Adipocyte (in vitro differentiated cells): Measurements from ENCODE around the gene TPRA1.

Source experiments
- DNase-seq: peaks from one replicate; pipeline ENCODE4 v3.0.0-alpha.2; 2015; ENCODE audit warnings: low read depth
- H3K27me3 ChIP-seq: replicated peaks from 2 replicates; pipeline ENCODE4 v1.7.0; 2013; ENCODE audit warnings: mild to moderate bottlenecking, low read length, moderate library complexity; ENCODE audit not compliant: control insufficient read depth, insufficient read depth
- H3K36me3 ChIP-seq: 2 replicates; pipeline ENCODE4 v1.7.0; 2013; ENCODE audit warnings: low read length, mild to moderate bottlenecking, moderate library complexity; ENCODE audit not compliant: control insufficient read depth, insufficient read depth, severe bottlenecking
- H3K4me1 ChIP-seq: 2 replicates; pipeline ENCODE4 v1.7.0; 2013; ENCODE audit warnings: mild to moderate bottlenecking, low read length, moderate library complexity; ENCODE audit not compliant: control insufficient read depth, insufficient read depth
- H3K4me3 ChIP-seq: 2 replicates; pipeline ENCODE4 v1.7.0; 2013; ENCODE audit warnings: mild to moderate bottlenecking, low read length, moderate library complexity
- H3K9ac ChIP-seq: 2 replicates; pipeline ENCODE4 v1.7.0; 2013; ENCODE audit warnings: mild to moderate bottlenecking, low read length, moderate library complexity
- H3K9me3 ChIP-seq: 2 replicates; pipeline ENCODE4 v1.7.0; 2013; ENCODE audit warnings: mild to moderate bottlenecking, low read length, moderate library complexity; ENCODE audit not compliant: control insufficient read depth

The TPRA1 gene

DNA sequence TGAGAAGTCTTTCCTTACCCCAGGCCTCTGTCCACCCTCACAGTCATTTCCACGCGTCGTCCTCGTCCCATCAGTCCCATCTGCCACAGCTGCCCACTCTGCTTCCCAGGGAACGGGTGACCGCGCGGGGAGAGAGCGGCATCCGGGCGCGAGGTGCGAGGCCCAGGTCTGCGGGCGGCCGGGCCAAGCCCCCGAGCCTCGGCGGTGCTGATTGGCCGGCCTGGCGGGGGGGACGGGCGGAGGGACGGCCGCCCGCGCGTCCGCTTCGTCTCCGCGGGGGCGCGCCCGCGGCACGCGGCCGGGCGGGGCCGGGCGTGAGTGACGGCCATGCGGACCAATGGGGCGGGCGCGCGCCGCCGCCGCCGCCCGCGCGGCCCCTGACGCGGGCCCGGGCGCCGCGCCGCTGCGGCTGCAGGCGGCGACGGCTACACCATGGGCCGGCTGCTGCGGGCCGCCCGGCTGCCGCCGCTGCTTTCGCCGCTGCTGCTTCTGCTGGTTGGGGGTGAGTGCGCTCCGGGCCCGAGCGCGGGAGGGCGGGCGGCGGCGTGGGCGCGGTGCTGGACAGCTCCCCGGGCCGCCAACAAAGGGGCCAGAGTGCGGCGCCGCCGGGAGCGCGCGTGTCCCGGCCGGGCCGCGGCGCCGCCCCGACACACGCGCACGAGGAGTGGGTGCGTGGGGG is 38.4 kb upstream of the TPRA1 start, which contains the start of gene PODXL2:
PODXL2 (plus strand) TSS at position 398 of the 679 bp plus-strand sequence; CDS start at position 433, 35 bp downstream.
- Histone ChIP-seq H3K4me3 (peak within 1 kb of the TSS; percentile 76), H3K27me3 (peaks cover 24% of the 10 kb centered on the region)
- DNase-seq: peak; percentile 81

DNA sequence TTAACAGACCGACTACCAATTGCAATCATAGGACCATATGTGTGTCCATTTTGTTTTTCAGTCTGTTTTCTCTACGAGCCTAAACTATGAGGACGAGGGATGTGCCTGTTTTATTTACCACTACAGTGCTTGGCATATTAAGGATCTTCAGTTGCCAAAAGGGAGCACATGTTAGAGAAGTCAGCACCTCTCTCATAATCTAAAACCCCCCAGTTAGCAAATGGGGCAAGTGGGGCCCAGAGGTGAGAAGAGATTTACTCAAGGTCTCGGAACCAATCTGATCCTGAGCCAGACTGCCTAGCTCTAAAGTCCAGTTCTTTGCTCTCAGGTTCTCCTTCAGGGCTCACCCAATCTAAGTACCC is 37.9 kb upstream of the TPRA1 start:
- Histone ChIP-seq H3K4me3 (no peak overlapping the region), H3K27me3 (peaks cover 24% of the 10 kb centered on the region)

More for the DNA sequence above, 38.4 kb upstream of the TPRA1 start, which contains the start of gene PODXL2:
- Histone ChIP-seq H3K36me3 (no peaks in the 10 kb centered on the region), H3K9ac (no peak within 1 kb of the TSS), H3K4me1 (peaks cover 6% of the 10 kb centered on the region), H3K9me3 (no peaks in the 10 kb centered on the region)

DNA sequence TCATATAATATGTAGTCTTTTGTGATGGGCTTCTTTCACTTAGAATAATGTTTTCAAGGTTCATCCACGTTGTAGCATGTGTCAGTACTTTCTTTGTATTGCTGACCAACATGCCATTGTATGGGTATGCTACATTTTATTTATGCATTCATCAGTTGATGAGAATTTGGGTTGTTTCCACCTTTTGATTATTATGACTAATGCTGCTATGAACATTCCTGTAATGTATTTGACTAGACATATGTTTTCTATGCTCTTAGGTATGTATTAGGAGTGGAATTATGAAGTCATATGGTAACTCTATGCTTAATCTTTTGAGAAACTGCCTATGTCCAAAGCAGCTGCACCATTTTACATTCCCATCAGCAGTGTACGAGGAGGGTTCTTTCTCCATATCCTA is 35.3 kb upstream of the TPRA1 start:
- Histone ChIP-seq H3K36me3 (peaks cover 7% of the 10 kb centered on the region), H3K4me3 (no peak overlapping the region), H3K4me1 (peaks cover 6% of the 10 kb centered on the region), H3K27me3 (peaks cover 17% of the 10 kb centered on the region), H3K9ac (no peak overlapping the region), H3K9me3 (no peaks in the 10 kb centered on the region)
- DNase-seq: no peak

More for the DNA sequence above, 37.9 kb upstream of the TPRA1 start:
- no peaks in the 10 kb centered on the region for H3K36me3 ChIP-seq
- no peak for DNase-seq
- peaks cover 6% of the 10 kb centered on the region for H3K4me1 ChIP-seq
- no peak overlapping the region for H3K9ac ChIP-seq
- no peaks in the 10 kb centered on the region for H3K9me3 ChIP-seq

DNA sequence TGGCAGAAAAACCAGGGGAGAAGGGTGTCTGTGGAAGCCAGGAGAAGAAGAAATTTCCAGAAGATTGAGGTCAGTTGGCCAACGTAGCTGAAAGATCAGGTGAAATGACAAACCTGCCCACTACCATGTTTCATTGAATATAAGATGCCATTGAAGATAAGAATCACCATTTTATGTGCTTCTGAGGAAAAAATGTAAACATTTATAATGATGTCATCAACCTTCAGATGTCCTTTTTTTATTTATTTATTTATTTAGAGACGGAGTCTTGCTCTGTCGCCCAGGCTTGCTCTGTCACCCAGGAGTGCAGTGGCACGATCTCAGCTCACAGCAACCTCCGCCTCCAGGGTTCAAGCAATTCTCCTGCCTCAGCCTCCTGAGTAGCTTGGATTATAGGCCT is 33.5 kb upstream of the TPRA1 start:
- H3K27me3 ChIP-seq: peaks cover 8% of the 10 kb centered on the region
- H3K4me3 ChIP-seq: no peak overlapping the region
- H3K9ac ChIP-seq: no peak overlapping the region
- H3K36me3 ChIP-seq: peaks cover 11% of the 10 kb centered on the region
- no peaks in the 10 kb centered on the region for H3K9me3 ChIP-seq
- no peaks in the 10 kb centered on the region for H3K4me1 ChIP-seq
- no peak for DNase-seq

DNA sequence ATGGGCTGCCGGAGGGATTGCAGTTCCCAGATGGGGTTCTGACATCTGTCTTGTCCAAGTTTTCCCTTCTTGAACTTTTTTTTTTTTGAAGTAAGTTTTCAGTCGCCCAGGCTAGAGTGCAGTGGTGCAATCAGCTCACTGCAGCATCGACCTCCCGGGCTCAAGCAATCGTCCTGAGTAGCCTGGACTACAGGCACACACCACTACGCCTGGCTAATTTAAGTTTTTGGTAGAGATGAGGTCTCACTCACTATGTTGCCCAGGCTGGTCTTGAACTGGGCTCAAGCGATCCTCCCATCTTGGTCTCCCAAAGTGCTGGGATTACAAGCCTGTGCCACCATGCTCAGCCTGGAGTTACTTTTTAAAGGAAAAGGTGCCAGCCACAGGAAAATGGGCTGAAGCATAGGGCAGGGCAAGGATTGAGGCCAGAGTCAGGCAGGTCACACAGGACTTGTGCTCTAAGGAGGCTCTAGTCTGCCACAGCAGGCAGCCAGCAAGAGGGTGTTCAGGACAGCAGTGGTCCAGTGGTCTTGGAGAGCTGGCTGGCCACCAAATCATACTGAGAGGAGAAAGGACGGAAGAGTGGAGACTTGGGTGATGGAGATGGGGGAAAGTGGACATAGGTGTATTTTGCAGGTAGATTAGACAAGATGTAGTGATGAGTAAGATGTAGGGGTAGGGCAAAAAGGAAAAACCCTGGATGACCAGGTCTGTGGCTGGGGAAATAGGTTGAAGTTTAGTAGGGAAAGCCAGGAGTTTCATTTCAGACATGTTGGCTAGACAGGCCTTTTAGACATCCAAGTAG is 32.4 kb upstream of the TPRA1 start:
- no peak overlapping the region for H3K4me3 ChIP-seq
- DNase-seq: no peak
- no peaks in the 10 kb centered on the region for H3K9me3 ChIP-seq
- no peak overlapping the region for H3K9ac ChIP-seq
- H3K36me3 ChIP-seq: peaks cover 19% of the 10 kb centered on the region
- H3K27me3 ChIP-seq: peaks cover 2% of the 10 kb centered on the region
- no peaks in the 10 kb centered on the region for H3K4me1 ChIP-seq

DNA sequence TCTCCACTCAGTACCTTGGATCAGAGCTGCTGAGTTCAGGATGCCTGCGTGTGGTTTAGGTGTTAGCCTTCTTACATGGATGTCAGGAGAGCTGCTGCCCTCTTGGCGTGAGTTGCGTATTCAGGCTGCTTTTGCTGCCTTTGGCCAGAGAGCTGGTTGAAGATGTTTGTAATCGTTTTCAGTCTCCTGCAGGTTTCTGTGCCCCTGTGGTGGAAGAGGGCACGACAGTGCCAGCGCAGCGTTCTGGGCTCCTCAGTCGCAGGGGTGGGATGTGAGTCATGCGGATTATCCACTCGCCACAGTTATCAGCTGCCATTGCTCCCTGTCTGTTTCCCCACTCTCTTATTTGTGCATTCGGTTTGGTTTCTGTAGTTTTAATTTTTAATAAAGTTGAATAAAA is 31.5 kb upstream of the TPRA1 start:
- no peaks in the 10 kb centered on the region for H3K27me3 ChIP-seq
- no peak for DNase-seq
- H3K9ac ChIP-seq: no peak overlapping the region
- no peak overlapping the region for H3K4me3 ChIP-seq
- H3K4me1 ChIP-seq: no peaks in the 10 kb centered on the region
- no peaks in the 10 kb centered on the region for H3K9me3 ChIP-seq
- peaks cover 25% of the 10 kb centered on the region for H3K36me3 ChIP-seq

DNA sequence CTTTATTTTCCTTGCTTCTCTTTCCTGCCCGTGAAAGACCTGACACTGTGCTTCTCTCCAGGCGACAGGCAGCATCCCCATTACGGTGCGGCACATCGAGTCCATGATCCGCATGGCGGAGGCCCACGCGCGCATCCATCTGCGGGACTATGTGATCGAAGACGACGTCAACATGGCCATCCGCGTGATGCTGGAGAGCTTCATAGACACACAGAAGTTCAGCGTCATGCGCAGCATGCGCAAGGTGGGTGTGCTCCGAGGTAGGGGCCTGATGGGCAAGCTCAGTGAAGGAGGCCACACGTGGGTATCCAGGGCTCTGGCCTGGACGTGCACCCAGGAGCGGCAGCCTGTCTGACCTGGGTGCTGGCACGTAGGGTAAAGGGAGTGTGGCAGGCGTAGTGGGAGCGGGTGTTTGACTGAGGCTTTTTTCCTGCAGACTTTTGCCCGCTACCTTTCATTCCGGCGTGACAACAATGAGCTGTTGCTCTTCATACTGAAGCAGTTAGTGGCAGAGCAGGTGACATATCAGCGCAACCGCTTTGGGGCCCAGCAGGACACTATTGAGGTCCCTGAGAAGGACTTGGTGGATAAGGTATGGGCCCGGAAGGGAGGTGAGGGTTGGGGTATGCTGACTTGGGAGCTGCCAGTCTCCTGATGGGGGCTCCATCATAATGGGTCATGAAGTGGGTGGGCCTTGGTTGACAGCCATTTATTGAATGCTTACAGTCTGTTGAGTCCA is 30.3 kb upstream of the TPRA1 start:
- H3K4me3 ChIP-seq: no peak overlapping the region
- no peak for DNase-seq
- no peaks in the 10 kb centered on the region for H3K4me1 ChIP-seq
- H3K9ac ChIP-seq: no peak overlapping the region
- no peaks in the 10 kb centered on the region for H3K9me3 ChIP-seq
- H3K27me3 ChIP-seq: no peaks in the 10 kb centered on the region
- H3K36me3 ChIP-seq: peaks cover 25% of the 10 kb centered on the region

DNA sequence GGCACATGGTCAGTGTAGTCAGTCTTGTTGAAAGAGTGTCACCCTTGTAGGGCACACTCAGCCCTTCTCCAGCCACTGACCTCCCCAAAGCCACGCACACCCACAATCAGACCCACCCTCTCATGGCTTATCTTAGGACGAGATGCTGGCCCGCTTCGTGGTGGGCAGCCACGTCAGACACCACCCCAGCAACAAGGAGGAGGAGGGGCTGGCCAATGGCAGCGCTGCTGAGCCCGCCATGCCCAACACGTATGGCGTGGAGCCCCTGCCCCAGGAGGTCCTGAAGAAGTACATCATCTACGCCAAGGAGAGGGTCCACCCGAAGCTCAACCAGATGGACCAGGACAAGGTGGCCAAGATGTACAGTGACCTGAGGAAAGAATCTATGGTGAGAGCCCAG is 28.4 kb upstream of the TPRA1 start:
- H3K9ac ChIP-seq: no peak overlapping the region
- H3K9me3 ChIP-seq: no peaks in the 10 kb centered on the region
- H3K4me3 ChIP-seq: no peak overlapping the region
- H3K36me3 ChIP-seq: peaks cover 25% of the 10 kb centered on the region
- no peaks in the 10 kb centered on the region for H3K4me1 ChIP-seq
- DNase-seq: no peak
- H3K27me3 ChIP-seq: no peaks in the 10 kb centered on the region

DNA sequence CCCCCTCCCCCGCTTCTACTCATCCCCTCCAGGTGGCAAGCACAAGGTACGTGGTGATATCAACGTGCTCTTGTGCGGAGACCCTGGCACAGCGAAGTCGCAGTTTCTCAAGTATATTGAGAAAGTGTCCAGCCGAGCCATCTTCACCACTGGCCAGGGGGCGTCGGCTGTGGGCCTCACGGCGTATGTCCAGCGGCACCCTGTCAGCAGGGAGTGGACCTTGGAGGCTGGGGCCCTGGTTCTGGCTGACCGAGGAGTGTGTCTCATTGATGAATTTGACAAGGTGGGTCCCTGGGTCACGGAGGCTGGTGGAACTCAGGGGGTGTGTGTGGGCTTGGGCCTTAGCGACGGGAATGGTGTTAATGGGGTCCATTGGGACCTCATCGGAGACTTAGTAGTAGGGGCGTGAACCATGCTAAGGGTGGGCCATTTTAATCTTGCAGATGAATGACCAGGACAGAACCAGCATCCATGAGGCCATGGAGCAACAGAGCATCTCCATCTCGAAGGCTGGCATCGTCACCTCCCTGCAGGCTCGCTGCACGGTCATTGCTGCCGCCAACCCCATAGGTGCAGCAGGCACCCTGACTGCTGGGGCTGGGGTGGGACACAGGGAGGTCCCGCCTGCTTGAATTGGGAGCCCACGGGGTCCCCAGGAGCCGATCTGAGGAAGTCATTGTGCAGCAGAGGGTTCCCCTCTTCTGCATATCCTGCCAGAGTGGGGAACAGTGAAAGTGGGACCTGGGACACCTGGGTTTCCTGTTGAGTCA is 26.5 kb upstream of the TPRA1 start:
- no peak for DNase-seq
- H3K9me3 ChIP-seq: no peaks in the 10 kb centered on the region
- H3K4me3 ChIP-seq: no peak overlapping the region
- H3K36me3 ChIP-seq: peaks cover 25% of the 10 kb centered on the region
- peaks cover 10% of the 10 kb centered on the region for H3K4me1 ChIP-seq
- H3K27me3 ChIP-seq: no peaks in the 10 kb centered on the region
- H3K9ac ChIP-seq: no peak overlapping the region

DNA sequence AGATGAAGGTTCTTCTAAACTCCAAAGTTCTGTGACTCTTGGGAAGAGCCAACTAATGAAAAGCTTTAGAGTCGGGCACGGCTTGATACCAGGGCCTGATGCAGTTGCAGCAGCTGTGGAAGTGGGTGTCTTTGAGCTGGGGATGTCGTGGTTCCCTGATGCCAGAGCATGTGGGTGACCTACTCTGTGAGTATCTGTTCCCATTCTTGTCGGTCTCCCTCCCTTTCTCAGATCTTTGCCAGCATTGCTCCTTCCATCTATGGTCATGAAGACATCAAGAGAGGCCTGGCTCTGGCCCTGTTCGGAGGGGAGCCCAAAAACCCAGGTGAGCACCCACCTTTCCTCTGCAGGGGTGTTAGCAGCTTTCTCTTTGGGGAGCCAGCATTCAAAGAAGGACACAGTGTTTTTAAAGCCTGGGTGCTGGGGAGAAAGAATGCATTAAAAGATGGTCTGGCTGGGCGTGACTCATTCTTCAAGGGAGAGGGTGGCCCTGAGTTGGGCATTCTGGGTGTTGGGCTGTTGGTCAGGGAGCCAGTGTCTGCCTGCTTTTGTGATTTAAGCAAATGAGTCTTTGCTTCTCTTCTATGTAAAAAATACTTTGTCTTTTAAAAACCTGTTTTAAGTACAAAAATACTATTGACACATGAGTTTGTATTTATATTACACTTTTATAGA is 25.2 kb upstream of the TPRA1 start:
- no peaks in the 10 kb centered on the region for H3K9me3 ChIP-seq
- peak; percentile 14 for DNase-seq
- H3K9ac ChIP-seq: no peak overlapping the region
- H3K4me3 ChIP-seq: no peak overlapping the region
- H3K4me1 ChIP-seq: peaks cover 10% of the 10 kb centered on the region
- peaks cover 17% of the 10 kb centered on the region for H3K36me3 ChIP-seq
- H3K27me3 ChIP-seq: no peaks in the 10 kb centered on the region
